NCI-H2171 treated with DMSO at 0.1 percent for 48 hours (cell line): Measurements from ENCODE around the gene MMP10.

ENCODE experiments used
- DNase-seq: peaks from one replicate; lab custom pipeline; 2025; lab: John Stamatoyannopoulos, UW

The MMP10 gene

GRCh38 chr11:102780491-102780918, at the start of gene MMP10:
TSS of gene MMP10 (minus strand) at chr11:102780628. CDS start at chr11:102780591, 37 bp downstream.
- DNase-seq, result peak; percentile 2

- no peak for DNase-seq
Measured at GRCh38 chr11:102829316-102830000, 49.0 kb upstream of the MMP10 start.

- DNase-seq, result no peak
Measured at GRCh38 chr11:102824556-102824955, 44.1 kb upstream of the MMP10 start.

GRCh38 chr11:102819491-102819890, 39.1 kb upstream of the MMP10 start:
- no peak for DNase-seq

GRCh38 chr11:102813484-102813883, 33.1 kb upstream of the MMP10 start:
- DNase-seq, result no peak

GRCh38 chr11:102812188-102812587, 31.8 kb upstream of the MMP10 start:
- no peak for DNase-seq

- no peak for DNase-seq
Measured at GRCh38 chr11:102810950-102811660, 30.7 kb upstream of the MMP10 start.

GRCh38 chr11:102809971-102810370, 29.5 kb upstream of the MMP10 start:
- no peak for DNase-seq

GRCh38 chr11:102807921-102808320, 27.5 kb upstream of the MMP10 start:
- DNase-seq, result no peak

GRCh38 chr11:102806296-102806695, 25.9 kb upstream of the MMP10 start:
- DNase-seq, result no peak

- no peak for DNase-seq
Measured at GRCh38 chr11:102802341-102802740, 21.9 kb upstream of the MMP10 start.

- no peak for DNase-seq
Measured at GRCh38 chr11:102800767-102801166, 20.3 kb upstream of the MMP10 start.

GRCh38 chr11:102799681-102800340, 19.4 kb upstream of the MMP10 start:
- no peak for DNase-seq

GRCh38 chr11:102798012-102798746, 17.8 kb upstream of the MMP10 start, which contains the start of gene MMP1:
TSS of gene MMP1 (minus strand) at chr11:102798160. CDS start at chr11:102798092, 68 bp downstream.
- DNase-seq, result no peak

GRCh38 chr11:102794382-102794781, 14.0 kb upstream of the MMP10 start:
- no peak for DNase-seq

- no peak for DNase-seq
Measured at GRCh38 chr11:102793677-102794290, 13.4 kb upstream of the MMP10 start.

- DNase-seq, result no peak
Measured at GRCh38 chr11:102792604-102793003, 12.2 kb upstream of the MMP10 start.

- DNase-seq, result no peak
Measured at GRCh38 chr11:102791271-102792036, 11.0 kb upstream of the MMP10 start.

- DNase-seq, result no peak
Measured at GRCh38 chr11:102788334-102788995, 8.0 kb upstream of the MMP10 start.

- no peak for DNase-seq
Measured at GRCh38 chr11:102784380-102784779, 4.0 kb upstream of the MMP10 start.
